Retina (tissue), 1 donor: Measurements from ENCODE around the gene ADAMTS2.

Experiments
- DNase-seq: peaks from one replicate; pipeline ENCODE4 v3.0.0-alpha.2; 2016

The ADAMTS2 gene

GRCh38 chr5:179166886-179167841 lies 178.1 kb downstream of the ADAMTS2 start:
- peak; percentile 91 for DNase-seq

DNA sequence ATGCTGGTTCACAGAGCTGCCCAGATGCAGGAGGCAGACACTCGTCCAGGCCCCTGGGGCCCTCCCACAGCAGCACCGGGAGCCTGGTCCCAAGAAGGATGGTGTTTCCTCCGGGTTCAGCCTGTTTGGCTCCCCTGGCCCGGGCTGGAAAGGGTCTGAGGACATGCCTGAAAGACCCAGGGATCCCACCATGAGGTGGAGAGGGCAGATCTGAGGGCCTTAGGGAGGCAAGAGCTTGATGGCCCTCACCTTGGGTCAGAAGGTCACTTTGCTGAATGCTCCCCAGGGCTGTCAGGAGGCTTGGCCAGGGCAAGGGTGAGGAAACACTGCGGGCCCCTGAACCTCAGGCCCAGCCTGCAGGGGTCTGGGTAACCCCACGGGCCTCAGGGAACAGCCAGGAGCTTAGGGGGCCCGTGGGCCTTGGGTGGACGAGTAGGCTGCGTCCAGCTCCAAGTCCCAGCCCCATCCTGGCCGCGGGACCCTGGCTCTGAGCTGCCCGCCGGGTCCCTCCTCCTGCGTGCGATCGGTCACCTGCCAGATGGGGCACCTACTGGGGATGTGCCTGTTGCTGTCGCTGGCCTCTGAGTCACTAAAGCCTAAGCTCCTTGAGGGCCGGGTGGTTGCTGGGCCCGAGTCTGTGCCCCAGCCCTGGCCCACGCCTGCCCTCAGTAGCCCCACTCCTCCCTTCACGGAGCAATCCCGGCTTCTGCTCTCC lies 178.9 kb downstream of the ADAMTS2 start:
- no peak for DNase-seq

GRCh38 chr5:179165421-179166170 lies 179.7 kb downstream of the ADAMTS2 start:
- no peak for DNase-seq

- peak; percentile 57 for DNase-seq
Observed at GRCh38 chr5:179164331-179165311, 180.6 kb downstream of the ADAMTS2 start.

GRCh38 chr5:179163236-179164155 lies 181.8 kb downstream of the ADAMTS2 start:
- DNase-seq = no peak

- DNase-seq = no peak
Observed at GRCh38 chr5:179162351-179163235, 182.7 kb downstream of the ADAMTS2 start.

DNA sequence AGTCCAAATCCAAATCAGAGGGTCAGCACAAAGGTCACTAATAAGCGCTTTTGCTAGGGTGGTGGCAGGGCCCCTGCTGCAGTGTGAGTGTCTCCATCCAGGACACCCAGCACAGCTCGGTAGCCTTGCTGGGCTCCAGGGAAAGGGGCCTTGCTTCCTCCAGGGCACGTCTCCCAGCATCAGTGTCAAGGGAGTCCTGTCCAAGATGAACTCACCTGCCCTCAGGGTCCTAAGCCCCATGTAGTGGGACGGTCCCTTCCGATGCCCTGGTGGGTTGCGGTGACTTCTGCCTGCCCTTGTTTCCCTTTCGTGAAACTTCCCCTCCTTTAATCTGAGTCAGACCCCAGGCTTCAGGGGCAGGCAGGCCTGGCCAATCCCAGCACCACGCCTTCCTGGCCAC lies 183.4 kb downstream of the ADAMTS2 start:
- no peak for DNase-seq

DNA sequence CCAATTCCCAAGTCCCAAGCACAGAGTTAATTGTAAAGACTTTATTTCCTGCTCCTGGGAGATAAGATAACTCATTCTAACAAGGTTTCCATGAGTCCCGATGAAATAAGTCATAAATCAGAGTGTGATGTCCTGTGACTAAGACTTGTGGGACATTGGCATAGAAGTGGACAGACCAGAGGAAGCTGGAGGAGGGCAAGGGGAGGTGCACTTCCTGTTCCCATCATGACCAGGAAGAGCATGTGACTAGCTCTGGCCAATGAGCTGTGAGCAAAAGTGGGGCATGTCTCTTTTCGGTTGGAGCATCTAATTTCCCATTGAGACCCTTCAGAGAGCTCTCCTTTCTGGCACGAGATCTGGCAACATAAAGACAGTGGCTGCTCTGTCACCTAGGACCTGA lies 184.7 kb downstream of the ADAMTS2 start:
- DNase-seq = no peak

GRCh38 chr5:179158556-179158955 lies 186.7 kb downstream of the ADAMTS2 start:
- DNase-seq = no peak

DNA sequence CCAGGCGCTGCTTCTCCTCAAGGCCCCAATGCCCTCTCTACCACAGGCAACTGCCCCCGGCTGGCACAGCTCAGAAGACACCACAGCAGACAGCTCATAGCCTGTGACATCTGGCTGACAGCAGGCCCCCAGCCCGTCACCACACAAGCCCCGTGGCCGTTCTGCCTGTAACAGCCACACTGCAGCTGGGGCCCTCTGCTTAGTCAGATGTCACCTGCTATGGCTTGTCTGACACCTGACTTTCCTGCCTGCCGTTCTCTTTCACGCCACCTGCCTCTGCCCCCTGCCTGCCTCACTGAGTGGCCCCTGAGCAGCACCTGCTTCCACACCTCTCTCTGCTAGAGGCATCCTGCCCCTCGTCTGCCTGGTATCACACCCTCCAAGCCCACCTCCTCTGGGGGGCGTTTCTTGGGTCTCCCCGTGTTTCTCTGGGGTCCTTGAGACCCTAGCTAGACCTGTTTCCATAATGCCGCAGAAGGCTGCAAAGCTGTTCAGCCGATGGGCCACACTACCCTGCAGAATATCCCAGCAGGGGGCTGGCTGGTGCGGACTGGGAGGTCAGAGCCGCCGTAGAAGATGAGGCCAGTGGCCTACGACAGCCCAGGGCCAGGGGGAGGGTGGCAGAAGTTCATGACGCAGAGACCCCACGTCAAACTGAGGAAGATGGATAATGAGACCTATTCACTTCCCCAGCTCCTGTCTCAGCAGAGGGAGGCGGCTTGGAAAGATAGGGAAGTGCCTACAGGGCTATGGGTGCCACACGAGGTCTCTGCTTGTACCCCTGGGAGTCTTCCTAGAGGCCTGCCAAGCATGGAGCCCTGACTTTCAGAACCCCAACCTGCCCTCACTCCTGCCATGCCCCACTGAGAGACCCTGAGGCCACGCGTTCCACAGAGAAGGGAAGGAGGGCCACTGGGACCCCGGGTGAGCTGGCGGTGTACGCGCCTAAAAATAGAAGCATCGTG lies 190.0 kb downstream of the ADAMTS2 start:
- no peak for DNase-seq

DNA sequence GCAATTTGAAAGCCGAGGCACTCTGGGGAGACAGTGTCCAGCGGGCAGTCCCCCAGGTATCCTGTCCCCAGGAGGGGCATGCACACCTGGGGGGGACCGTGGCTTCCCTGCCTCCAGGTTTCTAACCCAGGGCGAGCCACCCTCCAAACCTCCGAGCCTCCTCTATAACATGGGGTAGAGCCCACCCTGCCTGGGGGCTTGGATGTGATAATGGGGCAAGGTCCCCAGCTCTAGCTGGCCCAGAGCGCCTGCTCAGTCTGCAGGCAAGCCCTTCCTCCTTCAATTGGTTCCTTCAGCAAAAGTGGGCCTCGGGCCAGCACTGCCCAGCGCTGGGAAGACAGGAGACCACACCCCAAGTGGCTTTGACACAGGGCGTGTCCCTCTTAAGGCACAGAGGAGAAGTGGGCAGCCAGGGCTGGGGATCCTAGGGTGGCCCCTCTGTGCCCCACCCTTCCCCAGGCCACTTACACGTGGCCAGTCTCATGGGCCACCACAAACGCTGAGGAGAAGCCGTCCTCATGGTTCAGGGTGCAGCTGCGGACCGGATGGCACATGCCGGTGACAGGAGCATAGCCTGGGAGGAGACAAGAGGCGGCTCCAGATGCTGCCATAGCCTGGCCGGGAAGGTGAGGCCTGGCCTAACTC lies 190.8 kb downstream of the ADAMTS2 start:
- DNase-seq = no peak

DNA sequence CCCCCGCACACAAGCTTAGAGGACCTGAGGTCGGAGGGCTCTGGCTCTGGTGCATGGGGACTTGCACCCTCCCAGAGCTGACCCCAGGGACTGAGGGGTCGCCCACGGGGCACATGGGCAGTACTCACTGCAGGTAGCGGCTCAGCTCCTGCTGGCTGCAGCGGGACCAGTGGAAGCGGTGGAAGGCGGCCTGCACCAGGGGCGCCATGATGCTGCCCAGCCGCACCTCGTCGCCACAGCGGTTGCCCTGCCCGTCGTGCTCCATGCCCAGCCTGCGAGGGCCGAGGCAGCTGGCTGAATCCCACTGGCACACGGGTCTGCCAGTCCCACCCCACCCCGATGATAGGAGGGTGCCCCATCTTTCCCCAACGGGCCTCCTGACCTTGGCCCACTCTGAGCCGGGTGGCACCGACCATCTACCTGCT lies 191.3 kb downstream of the ADAMTS2 start:
- DNase-seq = no peak

- no peak for DNase-seq
Observed at GRCh38 chr5:179153341-179153901, 191.8 kb downstream of the ADAMTS2 start.

GRCh38 chr5:179152941-179153340 lies 192.3 kb downstream of the ADAMTS2 start:
- DNase-seq = no peak

DNA sequence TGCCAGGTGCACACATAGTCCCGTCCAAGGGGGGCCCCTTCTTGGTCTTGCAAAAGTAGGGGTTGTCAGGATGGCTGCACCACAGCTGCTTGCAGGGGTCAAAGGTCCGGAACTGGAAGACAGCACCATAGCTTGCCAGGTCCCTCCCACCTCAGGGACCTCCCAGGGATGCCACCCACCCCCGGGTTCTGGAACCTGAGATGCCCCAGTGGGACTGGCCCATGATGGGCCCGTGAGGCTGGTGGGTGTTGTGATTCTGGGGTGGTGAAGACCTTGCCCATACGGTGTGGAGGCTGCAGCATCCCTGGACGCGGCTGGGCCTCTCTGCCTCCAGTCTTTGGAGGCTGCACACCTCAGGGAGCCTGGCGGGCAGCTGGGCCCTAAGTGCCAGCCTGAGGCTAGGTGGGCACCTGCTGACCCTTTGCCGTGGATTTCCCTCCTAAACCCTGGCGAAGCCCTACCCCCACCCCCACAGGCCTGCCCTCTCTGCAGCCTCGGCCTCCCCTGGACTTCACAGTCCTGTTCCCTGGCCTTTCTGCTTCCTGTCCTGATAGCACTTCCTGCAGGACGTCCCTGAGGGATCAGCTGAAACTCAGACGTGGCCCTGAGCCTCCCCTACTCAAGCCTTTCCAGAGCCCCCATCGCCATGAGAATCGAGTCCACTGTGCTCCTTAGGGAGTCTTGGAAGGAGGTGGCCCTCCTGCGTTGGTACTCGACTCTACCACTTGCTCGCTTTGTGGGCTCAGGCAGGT lies 192.9 kb downstream of the ADAMTS2 start:
- no peak for DNase-seq

DNA sequence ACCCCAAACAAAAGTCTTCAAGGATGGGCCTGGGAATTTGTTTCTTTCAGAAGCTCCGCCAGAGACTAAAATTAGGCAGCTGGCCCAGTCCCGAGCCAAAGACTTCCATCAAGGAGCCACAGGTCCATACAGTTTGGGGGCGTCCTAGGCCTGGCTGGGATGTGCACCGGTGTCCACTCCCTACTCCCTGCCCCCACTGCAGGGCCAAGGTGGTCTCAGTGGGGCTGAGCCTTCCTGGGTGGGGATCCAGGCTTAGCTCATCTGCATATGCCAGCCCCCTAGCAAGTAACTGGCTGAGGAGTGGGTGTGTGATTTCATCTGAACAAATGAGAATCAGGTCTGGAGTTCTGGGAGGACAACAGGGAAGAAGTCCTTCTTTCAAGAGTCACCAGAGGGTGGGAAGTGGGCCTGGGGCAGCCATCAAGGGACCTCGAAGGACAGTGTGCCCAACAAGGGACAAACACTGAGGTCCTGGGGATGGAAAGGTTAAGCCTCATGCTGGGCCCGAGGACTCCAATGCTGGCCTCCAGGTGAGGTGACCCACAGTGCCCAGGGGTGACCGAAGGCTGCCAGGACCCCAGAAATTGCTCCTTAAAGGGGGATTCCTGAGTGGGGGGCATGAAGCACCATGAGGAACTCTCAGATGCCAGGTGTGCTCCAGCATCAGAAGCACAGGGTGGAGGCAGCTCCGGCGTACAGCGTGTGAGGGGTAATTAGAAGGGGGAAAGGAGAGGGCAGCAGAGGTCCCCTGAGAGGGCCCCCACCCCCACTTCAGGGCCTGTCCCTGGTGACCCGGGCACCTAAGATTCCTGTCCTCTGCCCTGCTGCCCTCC lies 193.8 kb downstream of the ADAMTS2 start:
- DNase-seq = no peak
